HUES64 (cell line): ENCODE results near the gene OSBP.

Experiments
- H3K27ac ChIP-seq: 2 replicates; pipeline ENCODE4 v1.7.0; 2013; ENCODE audit warnings: low read depth, low read length, inconsistent platforms
- H3K27me3 ChIP-seq: 2 replicates; pipeline ENCODE4 v1.6.1; 2013; ENCODE audit warnings: mild to moderate bottlenecking, low read length; ENCODE audit not compliant: insufficient read depth
- H3K36me3 ChIP-seq: 2 replicates; pipeline ENCODE4 v1.6.1; 2013; ENCODE audit warnings: mild to moderate bottlenecking, low read length; ENCODE audit not compliant: insufficient read depth
- H3K4me1 ChIP-seq: 2 replicates; pipeline ENCODE4 v1.6.1; 2013; ENCODE audit warnings: mild to moderate bottlenecking, low read length, moderate library complexity; ENCODE audit not compliant: insufficient read depth
- H3K4me3 ChIP-seq: 2 replicates; pipeline ENCODE4 v1.5.1; 2013; ENCODE audit warnings: mild to moderate bottlenecking, low read length, moderate library complexity
- H3K9ac ChIP-seq: 2 replicates; pipeline ENCODE4 v1.6.1; 2013; ENCODE audit warnings: mild to moderate bottlenecking, low read depth, low read length
- H3K9me3 ChIP-seq: 2 replicates; pipeline ENCODE4 v1.6.1; 2013; ENCODE audit warnings: low read depth, low read length; ENCODE audit not compliant: insufficient read depth
- WGBS: fragments of 150-250, 120-280 bp; methylation state at CpG from one replicate; pipeline ENCODE4 v1.1.7; 2013; ENCODE audit warnings: missing lambda C conversion rate; 5-methylcytosine and 5-hydroxymethylcytosine counted together

Gene OSBP

DNA sequence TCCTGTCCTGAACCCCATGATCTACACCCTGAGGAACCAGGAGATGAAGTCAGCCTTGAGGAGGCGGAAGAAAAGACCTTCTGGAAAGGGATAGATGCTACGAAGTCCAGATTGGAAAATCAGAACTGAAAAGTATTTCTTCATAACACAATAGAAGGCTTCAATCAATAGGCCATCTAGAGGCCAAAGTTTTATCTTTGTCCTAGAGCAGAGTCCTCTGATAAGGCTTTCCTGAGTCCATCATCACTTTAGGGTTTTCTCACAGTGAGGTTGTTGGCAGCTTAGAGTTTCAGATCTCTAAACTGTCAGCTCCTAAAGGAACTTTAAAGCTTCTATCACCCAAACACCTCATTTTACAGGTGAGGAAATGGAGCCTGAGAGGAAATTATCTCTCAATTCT, 83.0 kb downstream of the OSBP start:
- 81% methylated on average over 2 of the region's 2 CpGs for WGBS
- Histone ChIP-seq H3K4me1 (peaks cover 17% of the 10 kb centered on the region), H3K36me3 (no peaks in the 10 kb centered on the region), H3K27me3 (no peaks in the 10 kb centered on the region), H3K27ac (no peak overlapping the region), H3K9me3 (no peaks in the 10 kb centered on the region), H3K9ac (no peak overlapping the region), H3K4me3 (no peak overlapping the region)

- Histone ChIP-seq H3K27ac (no peak overlapping the region), H3K27me3 (no peaks in the 10 kb centered on the region), H3K9ac (no peak overlapping the region), H3K4me3 (no peak overlapping the region), H3K4me1 (peaks cover 24% of the 10 kb centered on the region), H3K36me3 (no peaks in the 10 kb centered on the region), H3K9me3 (no peaks in the 10 kb centered on the region)
- 15% methylated on average over 7 of the region's 7 CpGs for WGBS
These were observed 86.9 kb downstream of the OSBP start for GRCh38 chr11:59528711-59529110.
